HT-29 (cell line): ENCODE results near the gene CUX1. TPM values are rescaled to one million over a fixed set of nuclear protein-coding genes. Genes with fewer than 3 reads are reported as not detected.
"Not testable (repeated sequence)": the region's sequence is repeated elsewhere in the genome, so short reads cannot be mapped to it uniquely, and the experiment has no call there.

ENCODE experiments used
- DNase-seq: peaks from one replicate; pipeline ENCODE4 v3.0.0-alpha.2; 2015; ENCODE audit warnings: low spot score
- total RNA-seq: library from RNA; depleted of rRNA; stranded (reverse); fragments of >200 nt; shearing (Covaris generic); gene quantifications from 2 replicates; pipeline ENCODE4 v1.2.3, GENCODE V29; 2014; rRNA removed

CUX1 gene
- total RNA-seq, result 41.9 and 48.3 TPM in 2 replicates

- DNase-seq, result peak; percentile 52
Measured at GRCh38 chr7:101817471-101818286, at the start of gene CUX1. TSS of gene CUX1 (plus strand) at chr7:101817626. CDS start at chr7:101817640, 14 bp downstream.

- DNase-seq, result no peak
Measured at GRCh38 chr7:101768280-101768679, 49.1 kb upstream of the CUX1 start.

GRCh38 chr7:101770466-101770865, 47.0 kb upstream of the CUX1 start:
- no peak for DNase-seq

GRCh38 chr7:101772508-101773211, 44.8 kb upstream of the CUX1 start:
- DNase-seq, result no peak

GRCh38 chr7:101775181-101775580, 42.2 kb upstream of the CUX1 start:
- no peak for DNase-seq

GRCh38 chr7:101778026-101778580, 39.3 kb upstream of the CUX1 start:
- DNase-seq, result no peak

GRCh38 chr7:101779267-101779666, 38.2 kb upstream of the CUX1 start:
- no peak for DNase-seq

- no peak for DNase-seq
Measured at GRCh38 chr7:101780281-101780680, 37.1 kb upstream of the CUX1 start.

- no peak for DNase-seq
Measured at GRCh38 chr7:101781439-101781838, 36.0 kb upstream of the CUX1 start.

GRCh38 chr7:101782476-101782875, 35.0 kb upstream of the CUX1 start:
- no peak for DNase-seq

- DNase-seq, result no peak
Measured at GRCh38 chr7:101782896-101783295, 34.5 kb upstream of the CUX1 start.

- no peak for DNase-seq
Measured at GRCh38 chr7:101783381-101784181, 33.8 kb upstream of the CUX1 start.

GRCh38 chr7:101784292-101785127, 32.9 kb upstream of the CUX1 start:
- DNase-seq, result no peak

GRCh38 chr7:101787864-101788263, 29.6 kb upstream of the CUX1 start:
- DNase-seq, result no peak

GRCh38 chr7:101788517-101788916, 28.9 kb upstream of the CUX1 start:
- DNase-seq, result no peak

GRCh38 chr7:101790566-101791293, 26.7 kb upstream of the CUX1 start:
- no peak for DNase-seq

- DNase-seq, result no peak
Measured at GRCh38 chr7:101792051-101792681, 25.3 kb upstream of the CUX1 start.

GRCh38 chr7:101792682-101793071, 24.7 kb upstream of the CUX1 start:
- not testable (repeated sequence) for DNase-seq

GRCh38 chr7:101795461-101795860, 22.0 kb upstream of the CUX1 start:
- no peak for DNase-seq

- not testable (repeated sequence) for DNase-seq
Measured at GRCh38 chr7:101798173-101798572, 19.3 kb upstream of the CUX1 start.
